ENCODE measurements around the gene OR52I2.

OR52I2 gene

GRCh38 chr11:4636136-4636535 is 54.6 kb downstream of the OR52I2 start:
- TF ChIP-seq ZFX (IDR thresholded peaks at IDR 0.05; ENCODE audit: borderline replicate concordance) = no peak
- no peak for TF ChIP-seq CTCF (IDR thresholded peaks at IDR 0.05)
- H3K27ac ChIP-seq = no peak overlapping the region

- TF ChIP-seq ZFX (IDR thresholded peaks at IDR 0.05; ENCODE audit: borderline replicate concordance) (no peak), CTCF (IDR thresholded peaks at IDR 0.05) (peak; percentile 89)
- no peak within 1 kb of the TSS for H3K27ac ChIP-seq
Observed at GRCh38 chr11:4636962-4637661, 55.6 kb downstream of the OR52I2 start, which contains the start of gene OR51D1. Gene OR51D1 (plus strand): TSS chr11:4637477. CDS start chr11:4639791, 2,314 bp downstream.

DNA sequence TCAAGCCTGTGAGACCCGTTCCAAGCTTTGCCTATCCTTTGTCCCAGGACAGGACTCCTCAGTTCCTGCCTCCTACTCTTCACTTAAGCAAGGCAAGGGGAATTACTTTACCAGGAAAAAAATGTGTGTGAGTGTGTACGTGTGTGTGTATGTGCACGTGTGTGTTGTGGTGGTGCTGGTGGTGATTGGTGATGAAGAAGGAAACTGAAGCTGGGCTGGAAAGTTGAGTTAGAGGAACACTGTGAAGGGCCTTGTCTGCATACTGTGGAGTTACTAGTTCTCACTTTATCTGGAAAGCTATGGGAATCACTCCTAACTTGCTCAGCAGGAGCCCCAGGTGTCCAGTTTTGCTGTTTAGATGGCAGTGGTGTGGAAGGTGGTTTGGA is 56.1 kb downstream of the OR52I2 start:
- TF ChIP-seq ZFX (IDR thresholded peaks at IDR 0.05; ENCODE audit: borderline replicate concordance) = no peak
- no peak for TF ChIP-seq CTCF (IDR thresholded peaks at IDR 0.05)
- no peak overlapping the region for H3K27ac ChIP-seq

DNA sequence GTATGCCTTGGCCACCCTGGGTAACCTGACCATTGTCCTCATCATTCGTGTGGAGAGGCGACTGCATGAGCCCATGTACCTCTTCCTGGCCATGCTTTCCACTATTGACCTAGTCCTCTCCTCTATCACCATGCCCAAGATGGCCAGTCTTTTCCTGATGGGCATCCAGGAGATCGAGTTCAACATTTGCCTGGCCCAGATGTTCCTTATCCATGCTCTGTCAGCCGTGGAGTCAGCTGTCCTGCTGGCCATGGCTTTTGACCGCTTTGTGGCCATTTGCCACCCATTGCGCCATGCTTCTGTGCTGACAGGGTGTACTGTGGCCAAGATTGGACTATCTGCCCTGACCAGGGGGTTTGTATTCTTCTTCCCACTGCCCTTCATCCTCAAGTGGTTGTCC is 58.4 kb downstream of the OR52I2 start:
- no peak for TF ChIP-seq CTCF (IDR thresholded peaks at IDR 0.05)
- TF ChIP-seq ZFX (IDR thresholded peaks at IDR 0.05; ENCODE audit: borderline replicate concordance) = no peak
- H3K27ac ChIP-seq = no peak overlapping the region

- TF ChIP-seq ZFX (IDR thresholded peaks at IDR 0.05; ENCODE audit: borderline replicate concordance) (no peak), CTCF (IDR thresholded peaks at IDR 0.05) (no peak)
- H3K27ac ChIP-seq = no peak overlapping the region
Observed at GRCh38 chr11:4641501-4641900, 60.0 kb downstream of the OR52I2 start.

DNA sequence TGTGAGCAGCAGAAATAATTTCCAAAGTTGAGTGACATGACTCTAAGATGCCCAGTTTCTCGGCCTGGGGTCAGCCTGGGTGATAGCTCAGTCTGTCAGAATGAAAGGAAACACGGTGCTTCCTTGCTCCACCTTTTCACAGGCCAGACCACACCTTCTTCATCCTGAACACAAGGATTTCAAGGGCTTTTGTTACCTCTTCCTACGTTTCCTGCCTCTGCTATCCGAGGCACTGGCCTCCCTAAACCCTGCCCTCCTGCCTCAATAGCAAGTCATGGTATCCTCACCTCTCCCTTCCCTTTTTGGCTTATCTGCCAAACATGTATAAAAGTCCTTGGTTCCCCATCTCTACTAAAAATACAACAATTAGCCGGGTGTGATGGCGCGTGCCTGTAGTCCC is 60.5 kb downstream of the OR52I2 start:
- H3K27ac ChIP-seq = no peak overlapping the region
- TF ChIP-seq ZFX (IDR thresholded peaks at IDR 0.05; ENCODE audit: borderline replicate concordance) (no peak), CTCF (IDR thresholded peaks at IDR 0.05) (no peak)
